SHP77 treated with DMSO at 0.1 percent for 48 hours (cell line): ENCODE measurements around the gene ENOSF1.
"Not testable (repeated sequence)": the region's sequence is repeated elsewhere in the genome, so short reads cannot be mapped to it uniquely, and the experiment has no call there.

Experiments
- DNase-seq: peaks from one replicate; lab custom pipeline; 2025; lab: John Stamatoyannopoulos, UW

The ENOSF1 gene, protein sequence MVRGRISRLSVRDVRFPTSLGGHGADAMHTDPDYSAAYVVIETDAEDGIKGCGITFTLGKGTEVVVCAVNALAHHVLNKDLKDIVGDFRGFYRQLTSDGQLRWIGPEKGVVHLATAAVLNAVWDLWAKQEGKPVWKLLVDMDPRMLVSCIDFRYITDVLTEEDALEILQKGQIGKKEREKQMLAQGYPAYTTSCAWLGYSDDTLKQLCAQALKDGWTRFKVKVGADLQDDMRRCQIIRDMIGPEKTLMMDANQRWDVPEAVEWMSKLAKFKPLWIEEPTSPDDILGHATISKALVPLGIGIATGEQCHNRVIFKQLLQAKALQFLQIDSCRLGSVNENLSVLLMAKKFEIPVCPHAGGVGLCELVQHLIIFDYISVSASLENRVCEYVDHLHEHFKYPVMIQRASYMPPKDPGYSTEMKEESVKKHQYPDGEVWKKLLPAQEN

DNA sequence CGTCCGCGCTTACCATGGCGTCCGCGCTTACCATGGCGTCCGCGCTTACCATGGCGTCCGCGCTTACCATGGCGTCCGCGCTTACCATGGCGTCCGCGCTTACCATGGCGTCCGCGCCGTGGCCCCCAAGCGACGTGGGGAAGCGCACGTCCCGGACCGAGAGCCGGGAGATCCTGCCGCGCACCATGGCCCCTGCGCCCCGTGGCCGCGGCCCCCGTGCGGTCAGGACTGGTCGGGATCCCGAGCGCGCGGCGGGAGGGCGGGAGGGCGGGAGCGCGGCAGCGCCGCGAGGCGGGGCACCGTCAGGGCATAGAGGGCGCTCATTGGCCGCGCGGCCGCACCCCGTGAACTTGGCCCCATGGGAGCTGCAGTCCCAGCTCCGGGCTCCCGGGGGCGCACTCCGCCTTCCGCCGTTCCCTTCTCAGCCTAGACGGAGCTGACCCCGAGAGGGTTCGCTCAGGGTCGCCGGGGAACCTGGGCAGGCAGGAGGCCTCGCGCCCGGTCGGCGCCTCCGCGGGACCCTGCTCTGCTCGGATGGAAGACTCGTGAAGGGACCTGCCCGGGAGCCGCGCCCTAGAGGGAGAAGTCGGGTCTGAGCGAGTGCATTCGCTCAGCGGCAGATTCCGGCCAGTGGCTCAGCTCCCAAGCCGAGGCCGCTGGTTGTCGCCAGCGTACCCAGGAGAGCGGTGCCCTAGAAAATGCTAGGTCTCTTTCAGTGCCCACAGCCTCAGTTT is at the start of gene ENOSF1:
Gene ENOSF1, minus strand, starts transcription at position 230 of the 734 bp plus-strand sequence. Its CDS starts 43 bp downstream, at position 187.
- peak; percentile 47 for DNase-seq

DNA sequence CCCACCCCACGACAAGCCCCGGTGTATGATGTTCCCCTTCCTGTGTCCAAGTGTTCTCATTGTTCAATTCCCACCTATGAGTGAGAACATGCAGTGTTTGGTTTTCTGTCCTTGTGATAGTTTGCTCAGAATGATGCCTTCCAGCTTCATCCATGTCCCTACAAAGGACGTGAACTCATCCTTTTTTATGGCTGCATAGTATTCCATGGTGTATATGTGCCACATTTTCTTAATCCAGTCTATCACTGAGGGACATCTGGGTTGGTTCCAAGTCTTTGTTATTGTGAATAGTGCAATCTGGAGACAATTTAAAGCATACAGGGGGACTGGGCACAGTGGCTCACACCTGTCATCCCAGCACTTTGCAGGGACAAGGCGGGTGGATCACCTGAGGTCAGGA is 47.4 kb upstream of the ENOSF1 start:
- not testable (repeated sequence) for DNase-seq

DNA sequence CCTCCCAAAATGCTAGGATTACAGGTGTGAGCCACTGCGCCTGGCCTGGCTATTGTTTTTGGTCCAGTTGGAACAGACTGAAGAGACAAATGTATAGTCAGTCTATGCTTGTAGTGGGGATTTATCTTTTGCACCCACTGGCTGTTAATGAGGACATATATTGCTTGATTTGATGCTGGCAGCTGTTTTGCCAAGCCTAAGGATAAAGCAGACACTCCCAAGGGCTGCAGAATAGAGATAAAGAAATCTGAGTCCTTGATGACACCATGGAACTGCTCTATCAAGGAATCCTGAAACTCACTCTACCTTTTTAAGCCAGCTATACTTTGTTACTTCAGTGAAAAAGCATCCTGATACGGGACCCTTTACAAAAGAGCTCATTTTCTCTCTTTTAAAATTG is 43.1 kb upstream of the ENOSF1 start:
- no peak for DNase-seq

DNA sequence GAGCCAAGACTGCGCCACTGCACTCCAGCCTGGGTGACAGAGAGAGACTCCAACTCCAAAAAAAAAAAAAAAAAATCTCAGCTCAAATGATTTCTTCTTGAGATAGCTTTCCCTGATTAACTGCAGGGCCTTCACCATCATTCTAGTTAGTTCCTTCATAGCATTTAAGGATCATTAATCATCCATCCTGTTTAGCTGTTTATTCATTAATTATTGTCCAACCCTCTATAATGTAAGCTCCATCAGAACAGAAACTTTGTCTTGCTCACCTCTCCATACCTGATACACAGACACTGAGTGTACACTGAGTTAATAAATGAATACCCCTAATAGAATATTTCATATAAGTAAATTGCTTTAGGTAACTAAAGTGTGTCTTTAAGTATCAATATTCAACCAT is 42.2 kb upstream of the ENOSF1 start:
- DNase-seq: no peak

DNA sequence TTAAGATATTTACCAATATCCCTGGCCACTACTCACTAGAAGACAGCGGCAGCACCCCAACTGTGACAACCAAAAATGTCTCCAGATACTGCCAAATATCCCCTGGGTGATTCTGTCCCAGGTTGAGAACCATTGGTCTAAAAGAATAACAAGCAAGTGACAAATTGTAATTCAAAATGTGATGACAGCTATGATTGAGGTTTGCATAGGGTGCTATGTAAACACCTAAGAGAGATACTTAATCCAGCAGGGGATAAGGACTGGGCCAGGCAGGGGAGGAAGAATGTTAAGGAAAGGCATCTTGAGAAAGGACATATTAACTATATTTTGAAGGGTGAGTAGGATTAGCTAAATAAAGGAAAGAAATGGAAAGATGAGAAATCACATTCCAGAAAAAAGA is 38.0 kb upstream of the ENOSF1 start:
- DNase-seq: no peak

DNA sequence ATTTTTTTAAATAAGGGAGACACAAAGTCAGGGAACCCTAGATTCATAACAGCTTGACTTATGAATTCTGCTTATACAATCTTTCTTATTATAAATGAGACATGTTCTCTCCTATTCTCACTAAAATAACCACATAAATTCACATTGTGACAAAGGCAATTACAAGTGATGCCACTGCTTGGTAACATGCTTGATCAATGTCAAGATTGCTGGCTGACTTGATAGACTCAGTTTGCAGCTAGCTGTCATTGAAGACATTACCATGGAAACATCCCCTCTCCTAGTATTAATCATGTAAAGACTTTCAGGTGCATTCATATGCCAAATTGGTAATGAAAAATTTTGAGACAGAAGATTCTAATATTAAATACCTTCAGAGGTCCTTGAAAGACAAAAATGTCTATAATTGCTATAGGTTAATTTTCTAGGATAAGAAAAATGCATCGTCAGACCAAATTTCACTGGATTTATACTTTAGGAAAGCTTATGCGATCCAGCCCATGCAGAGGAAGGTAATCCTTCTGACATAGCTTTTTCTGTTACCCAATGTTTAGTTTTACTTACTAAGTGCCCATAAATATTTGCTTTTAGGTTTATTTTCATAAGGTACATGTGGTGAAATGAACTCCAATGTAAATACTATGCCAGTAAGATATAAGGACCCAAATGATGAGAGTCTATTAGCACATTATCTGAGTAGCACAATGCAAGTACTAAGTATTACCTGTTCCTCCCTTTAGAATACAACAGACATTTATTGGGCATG is 32.6 kb upstream of the ENOSF1 start:
- DNase-seq: no peak

DNA sequence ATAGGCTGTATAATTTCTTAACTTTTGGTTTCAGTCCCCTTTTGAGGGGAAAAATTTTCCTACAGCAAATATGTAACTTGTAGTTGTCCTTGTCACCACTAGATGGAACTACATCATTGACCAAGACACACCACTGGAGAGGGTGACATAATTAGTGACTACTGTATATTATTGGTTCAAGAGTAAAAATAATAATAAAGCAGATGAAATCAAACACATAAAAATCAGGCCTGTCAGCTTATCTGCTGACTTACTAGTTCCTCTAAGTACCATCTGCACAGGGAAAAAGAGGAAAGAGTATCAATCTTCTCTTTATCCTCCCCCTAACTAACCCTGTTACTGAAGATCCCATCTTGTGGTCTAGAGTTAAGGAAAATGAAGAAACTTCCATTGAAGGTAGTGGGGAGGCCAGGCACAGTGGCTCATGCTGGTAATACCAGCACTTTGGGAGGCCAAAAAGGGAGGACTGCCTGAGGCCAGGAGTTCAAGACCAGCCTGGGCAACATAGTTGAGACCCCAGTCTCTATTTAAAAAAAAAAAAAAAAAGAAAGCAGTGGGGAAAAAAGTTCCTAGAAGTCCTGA is 29.6 kb upstream of the ENOSF1 start:
- DNase-seq: peak; percentile 11

DNA sequence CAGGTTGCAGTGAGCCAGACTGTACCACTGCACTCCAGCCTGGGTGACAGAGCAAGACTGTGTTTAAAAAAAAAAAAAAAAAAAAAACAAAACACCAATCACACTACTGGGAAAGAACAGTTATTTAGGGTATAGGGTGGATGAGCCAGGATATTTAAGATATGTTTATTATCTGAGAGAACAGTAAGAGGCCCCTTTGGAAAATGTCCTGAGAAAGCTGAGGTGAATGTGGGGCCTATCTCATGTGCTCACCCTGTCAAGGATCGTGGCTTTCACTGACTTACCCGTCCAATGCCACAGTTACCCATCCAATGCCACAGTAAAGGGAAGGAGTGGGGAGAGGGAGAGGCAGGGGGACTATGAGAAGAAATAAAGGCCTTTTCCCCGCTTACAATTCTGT is 19.9 kb upstream of the ENOSF1 start:
- DNase-seq: no peak

DNA sequence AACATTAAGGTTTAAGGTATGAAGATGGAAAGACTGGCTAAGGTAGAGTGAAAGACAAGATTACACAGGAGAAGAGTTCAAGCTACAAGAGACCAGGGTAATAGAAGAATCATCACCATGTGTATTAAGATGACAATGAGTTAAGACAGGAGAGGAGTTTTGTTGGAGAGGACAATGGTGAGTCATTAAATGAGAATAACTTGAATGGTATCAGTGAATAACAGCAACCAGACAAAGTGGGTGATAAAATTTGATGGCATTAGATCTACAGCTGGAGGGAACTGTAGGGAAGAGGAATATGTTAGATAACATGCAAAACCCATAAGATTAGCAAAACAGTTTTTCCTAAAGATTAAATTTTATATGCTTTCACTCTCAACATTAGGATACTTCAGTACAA is 18.8 kb upstream of the ENOSF1 start:
- DNase-seq: no peak

DNA sequence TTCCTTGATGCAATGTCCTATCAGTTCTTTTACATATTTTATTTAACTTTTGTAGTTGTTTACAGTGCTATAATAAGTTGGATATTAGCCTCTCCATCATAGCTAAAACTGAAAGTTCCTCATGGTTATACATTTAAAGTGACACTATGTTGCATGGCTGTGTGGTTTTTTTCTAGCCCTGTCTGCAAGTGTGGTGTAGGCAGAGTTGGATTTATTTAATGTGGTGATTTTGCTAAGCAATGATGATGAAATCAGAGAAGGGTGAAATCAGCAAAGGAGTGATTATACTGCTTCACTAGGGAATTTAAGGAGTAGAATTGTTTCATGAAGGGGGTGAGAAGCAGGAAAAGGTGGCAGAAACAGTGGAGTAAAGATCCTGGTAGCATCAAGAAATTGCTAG is 18.3 kb upstream of the ENOSF1 start:
- no peak for DNase-seq

DNA sequence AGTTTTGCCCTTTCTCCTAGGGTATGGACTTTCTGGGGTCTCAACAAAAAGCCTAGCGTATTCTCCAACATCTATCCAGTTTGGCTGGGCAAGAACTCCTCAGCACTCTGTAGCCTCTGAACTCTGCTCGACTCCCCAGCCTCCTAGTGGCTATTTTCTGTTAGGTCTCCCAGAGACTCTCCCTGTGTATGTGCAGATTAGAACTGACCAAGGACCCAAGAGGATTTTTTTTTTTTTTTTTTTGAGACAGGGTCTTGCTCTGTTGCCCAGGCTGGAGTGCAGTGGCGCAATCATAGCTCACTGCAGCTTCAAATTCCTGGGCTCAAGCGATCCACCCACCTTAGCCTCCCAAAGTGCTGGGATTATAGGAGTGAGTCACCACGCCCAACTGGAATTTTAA is 17.7 kb upstream of the ENOSF1 start:
- not testable (repeated sequence) for DNase-seq

DNA sequence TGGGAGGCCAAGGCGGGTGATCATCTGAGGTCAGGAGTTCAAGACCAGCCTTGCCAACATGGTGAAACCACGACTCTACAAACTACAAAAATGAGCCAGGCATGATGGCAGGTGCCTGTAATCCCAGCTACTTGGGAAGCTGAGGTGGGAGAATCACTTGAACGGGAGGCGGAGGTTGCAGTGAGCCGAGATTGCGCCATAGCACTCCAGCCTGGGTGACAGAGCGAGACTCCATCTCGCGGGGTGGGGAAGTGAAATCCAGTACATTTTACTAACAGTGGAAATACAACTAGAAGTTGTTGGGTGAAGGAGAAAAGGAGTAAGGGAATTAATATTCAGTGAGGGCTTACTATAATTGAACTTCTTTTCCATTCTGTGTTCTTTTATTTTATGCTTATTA is 13.2 kb upstream of the ENOSF1 start:
- DNase-seq: no peak

DNA sequence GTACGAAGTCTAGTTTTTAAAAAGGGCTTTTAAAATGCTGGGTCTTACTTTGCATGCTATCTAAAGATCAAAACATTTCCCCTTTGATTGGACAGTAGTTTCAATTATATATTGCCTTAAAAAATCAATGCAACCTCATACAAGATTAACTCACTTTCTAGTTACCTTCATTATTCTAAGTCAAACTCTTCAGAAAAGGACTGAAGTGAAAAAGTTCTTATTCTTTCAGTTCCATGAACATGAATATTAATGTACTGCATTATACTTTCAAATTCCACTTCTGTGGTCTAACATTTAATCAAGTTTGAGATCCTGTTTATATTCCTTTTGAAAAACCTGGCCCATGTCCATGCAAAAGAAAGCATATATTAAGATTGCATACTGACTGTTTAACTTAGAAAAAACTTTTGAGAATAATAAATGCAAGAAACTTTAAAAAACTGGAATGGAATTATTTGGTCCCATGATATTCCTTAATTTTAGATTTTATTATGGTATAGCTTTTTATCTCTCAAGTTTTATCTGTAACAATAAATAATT is 11.2 kb upstream of the ENOSF1 start:
- DNase-seq: no peak

DNA sequence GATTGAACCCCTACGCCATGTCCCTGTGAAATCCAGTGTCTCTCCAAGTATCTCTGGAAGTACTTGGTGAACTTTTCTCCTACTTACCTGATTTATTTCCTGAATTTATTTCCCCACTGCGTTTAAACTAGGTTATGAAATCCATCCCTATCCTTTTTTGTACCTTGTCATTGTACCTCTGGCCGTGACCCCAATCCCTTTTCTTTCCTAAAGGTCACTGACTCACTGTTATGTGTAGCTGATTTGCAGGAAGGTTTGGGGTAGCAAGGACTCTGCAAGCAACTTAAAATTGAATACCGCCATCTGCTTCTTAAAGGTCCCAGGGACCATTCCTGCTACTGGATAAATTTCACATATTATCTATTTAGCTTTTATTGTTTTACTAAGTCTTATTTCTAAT is 4.6 kb upstream of the ENOSF1 start:
- no peak for DNase-seq

DNA sequence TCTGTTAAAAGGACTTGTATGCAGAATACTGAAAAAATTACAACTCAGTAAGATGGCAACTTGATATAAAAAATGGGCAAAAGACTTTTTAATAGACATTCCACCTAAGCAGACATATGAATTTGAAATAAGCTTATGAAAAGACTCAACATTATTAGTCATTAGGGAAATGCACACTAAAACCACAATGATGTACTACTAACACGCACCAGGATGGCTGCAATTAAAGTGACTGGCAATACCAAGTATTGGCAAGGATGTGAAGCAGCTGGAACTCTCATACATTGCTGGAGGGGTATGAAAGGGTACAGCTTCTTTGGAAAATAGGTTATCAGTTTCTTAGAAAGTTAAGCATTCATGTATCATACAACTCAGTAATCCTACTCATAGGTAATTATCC is 3.2 kb upstream of the ENOSF1 start:
- DNase-seq: no peak

DNA sequence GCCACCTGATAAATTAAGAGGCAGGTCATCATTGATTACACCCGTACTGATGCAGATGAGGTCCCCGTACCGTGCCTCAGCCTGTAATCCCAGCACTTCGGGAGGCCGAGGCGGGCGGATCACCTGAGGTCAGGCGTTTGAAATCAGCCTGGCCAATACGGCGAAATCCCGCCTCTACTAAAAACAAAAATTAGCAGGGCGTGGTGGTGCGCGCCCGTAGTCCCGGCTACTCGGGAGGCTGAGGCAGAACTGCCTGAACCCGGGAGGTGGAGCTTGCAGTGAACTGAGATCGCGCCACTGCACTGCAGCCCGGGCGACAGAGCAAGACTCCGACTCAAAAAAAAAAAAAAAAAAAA is 683 bp upstream of the ENOSF1 start:
- no peak for DNase-seq

DNA sequence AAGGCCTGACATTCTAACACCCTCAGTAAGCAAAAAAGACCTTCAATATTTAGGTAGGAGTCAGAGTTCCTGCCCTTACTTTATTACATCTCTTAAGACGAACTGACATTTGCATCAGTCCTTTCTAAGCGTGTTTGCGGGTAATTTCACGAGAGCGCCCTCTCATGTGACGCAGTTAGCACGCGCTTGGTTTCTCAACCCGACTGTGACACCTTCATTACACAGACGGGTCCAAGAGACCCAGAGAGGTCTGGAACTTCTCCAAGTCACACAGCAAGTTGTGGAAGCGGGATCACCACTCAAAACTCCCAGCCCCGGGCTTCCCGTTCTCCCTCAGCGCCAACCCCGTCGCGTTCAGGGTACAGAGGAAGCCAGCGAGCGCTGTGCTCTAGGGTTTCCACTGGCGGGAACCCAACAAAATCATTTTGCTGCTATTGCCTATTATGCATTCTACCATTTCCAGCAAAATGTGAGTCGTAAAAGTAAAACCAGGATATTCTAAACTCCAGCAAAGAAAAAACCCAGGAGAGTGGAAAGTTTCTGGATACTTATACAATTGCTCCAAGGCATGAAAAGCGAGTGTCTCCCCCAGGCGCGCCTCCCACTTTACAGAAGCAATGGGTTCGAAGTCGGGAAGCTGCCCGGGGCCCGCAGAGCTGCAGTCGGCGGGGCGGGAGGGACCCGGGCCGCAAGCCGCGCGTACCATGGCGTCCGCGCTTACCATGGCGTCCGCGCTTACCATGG is 601 bp downstream of the ENOSF1 start:
- peak; percentile 34 for DNase-seq

DNA sequence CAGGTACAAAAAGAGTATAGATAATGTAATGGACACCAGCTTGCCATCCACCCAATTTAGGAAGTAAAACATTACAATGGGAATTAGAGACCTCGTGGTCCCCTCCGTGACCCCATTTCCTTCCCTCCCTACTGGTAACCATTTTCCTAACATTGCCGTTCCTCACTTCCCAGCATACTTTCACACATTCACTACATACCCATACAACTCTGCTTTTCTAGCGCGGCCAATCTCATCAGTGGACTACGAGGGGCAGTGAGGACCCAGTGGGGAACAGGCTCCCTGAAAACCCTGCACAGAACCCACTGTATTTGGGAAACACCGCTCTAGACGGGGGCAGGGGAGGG is 1.1 kb downstream of the ENOSF1 start:
- DNase-seq: no peak

DNA sequence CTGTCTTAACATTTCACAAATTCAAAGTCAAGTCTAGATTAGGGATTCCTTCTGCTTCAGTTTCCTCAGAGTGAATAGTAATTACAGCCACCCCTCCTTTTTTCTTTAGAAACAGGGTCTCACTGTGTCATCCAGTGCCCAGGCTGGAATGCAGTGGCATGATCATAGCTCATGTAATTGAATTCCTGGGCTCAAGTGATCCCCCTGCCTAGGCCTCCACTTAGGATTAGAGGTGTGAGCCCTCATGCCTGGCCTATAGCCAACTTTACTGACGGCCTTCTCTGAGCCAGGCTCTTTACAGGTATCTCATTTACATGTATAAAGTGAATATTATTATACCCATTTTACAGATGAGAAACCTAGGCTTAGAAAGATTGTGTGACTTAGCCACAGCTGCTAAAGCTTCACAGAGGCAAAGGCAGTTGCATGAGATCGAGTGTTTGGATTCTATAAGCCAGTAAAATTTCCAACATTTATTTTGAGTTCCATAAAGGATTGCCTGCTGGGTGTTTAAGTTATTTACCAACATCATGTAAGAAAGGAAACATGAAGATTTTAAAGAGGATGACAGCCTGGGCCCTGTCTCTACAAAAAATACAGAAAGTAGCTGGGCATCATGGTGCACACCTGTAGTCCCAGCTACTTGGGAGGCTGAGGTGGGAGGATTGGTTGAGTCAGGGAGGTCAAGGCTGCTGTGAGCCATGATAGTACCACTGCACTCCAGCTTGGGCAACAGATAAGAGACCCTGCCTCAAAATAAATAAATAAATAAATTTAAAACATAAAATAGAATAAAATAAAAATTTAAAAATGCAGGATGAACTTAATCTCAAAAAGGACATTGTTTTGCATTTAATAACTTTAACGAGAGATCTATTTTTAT is 1.8 kb downstream of the ENOSF1 start:
- DNase-seq: no peak

DNA sequence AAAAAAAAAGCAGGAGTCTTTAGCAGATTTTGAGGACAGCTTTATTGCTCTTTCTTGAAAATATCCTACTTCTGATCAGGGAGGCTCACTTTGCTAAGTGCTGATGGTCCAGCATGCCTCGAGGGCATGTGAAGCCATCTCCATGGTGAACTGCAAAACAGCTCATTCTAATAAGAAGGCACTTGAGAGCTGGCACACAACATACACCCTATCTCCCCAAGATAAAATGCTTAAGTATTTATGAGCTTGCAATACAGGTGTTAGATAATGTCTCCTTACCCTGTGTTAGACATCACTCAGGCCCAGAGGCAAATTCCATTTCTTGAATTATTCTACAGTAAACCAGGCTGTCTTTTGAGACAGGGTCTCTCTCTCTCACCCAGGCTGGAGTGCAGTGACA is 2.7 kb downstream of the ENOSF1 start:
- no peak for DNase-seq

DNA sequence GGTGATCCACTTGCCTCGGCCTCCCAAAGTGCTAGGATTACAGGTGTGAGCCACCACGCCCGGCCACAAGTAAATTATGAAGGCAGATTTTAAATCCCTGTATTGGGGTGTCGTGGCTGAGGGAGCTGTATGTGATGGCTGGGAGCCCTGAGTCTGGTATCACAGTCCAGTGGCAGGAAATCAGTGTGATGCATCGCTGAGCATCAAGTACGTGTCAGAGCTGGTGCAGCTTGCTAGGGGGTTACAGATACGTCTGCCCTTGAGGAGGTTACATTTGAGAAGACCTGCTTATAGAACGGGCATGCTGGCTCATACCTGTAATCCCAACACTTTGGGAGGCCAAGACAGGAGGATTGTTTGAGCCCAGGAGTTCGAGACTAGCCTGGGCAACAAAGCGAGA is 4.3 kb downstream of the ENOSF1 start:
- DNase-seq: no peak
